ENCODE results near the gene ARMCX4.
"Not testable (repeated sequence)": the region's sequence is repeated elsewhere in the genome, so short reads cannot be mapped to it uniquely, and the experiment has no call there.

ARMCX4 gene

DNA sequence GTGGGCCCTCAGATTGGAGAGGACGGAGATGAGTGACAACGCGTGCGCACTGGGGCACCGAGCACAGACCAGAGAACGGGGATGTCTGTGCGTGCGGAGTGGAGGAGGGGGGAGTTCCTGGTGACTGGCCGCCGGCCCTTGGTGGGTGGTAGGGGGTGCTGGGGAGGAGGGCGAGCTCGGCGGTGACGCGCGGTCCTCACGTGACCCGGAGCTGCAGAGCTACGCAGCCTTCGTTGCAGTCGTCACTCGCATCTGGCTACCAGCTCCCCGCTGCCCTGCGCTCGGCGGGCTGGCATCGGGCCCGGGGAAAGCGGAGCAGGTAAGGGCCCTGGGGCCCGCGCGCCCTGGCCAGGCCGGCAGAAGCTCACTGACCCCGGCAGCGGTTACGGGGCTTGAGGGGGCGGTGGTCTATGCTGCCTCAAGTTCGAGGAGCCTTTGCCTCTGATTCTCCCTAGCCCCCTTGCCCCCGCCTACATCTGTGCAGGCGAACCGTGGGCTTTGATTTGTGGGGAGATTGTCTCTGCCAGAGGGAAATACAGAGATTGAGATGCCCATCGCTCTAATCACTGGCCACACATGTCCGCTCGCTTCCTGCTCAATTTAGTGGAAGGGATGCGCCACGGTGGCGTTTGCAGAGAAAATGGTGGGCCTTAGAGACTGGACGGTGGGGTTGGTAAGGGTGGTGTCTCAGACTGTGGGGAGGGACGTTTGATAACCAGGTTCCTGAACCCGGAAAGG, at the start of gene ARMCX4:
Gene ARMCX4, plus strand, starts transcription at position 245 of the 738 bp plus-strand sequence. CDS start 3,134 bp downstream, outside the sequence.
- peak; percentile 28 for DNase-seq (ENCODE audit: low read depth)

DNA sequence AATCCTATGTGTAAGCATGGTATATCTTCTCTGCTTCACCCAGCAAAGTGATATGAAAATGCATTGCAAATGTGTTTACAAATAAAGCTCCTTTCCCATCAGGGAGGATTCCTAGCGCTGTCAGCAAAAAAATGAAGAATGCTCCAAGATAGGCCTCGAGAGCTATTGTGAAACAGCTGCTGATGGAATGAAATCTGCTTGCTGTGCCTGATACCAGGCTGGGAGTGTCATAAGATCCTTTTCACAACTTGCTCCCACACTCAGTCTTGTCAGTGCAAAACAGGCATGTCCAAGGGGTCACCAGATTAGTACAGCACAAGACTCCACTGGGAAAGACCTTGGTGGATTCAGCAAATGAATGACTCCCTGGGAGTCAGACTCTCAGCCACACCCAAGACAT, 43.2 kb upstream of the ARMCX4 start:
- no peak for DNase-seq (ENCODE audit: low read depth)

DNA sequence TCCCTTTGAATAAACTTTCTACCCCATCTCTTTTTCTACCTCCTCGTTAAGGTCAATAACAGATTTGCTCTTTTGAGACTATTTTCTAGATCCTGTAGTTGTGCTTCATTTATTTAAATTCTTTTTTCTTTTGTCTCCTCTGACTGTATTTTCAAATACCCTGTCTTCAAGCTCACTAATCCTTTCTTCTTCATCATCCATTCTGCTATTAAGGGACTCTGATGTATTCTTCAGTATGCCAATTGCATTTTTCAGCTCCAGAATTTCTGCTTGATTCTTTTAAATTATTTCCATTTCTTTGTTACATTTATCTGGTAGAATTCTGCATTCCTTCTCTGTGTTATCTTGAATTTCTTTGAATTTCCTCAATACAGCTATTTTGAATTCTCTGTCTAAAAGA, 36.0 kb upstream of the ARMCX4 start:
- DNase-seq (ENCODE audit: low read depth), result no peak

DNA sequence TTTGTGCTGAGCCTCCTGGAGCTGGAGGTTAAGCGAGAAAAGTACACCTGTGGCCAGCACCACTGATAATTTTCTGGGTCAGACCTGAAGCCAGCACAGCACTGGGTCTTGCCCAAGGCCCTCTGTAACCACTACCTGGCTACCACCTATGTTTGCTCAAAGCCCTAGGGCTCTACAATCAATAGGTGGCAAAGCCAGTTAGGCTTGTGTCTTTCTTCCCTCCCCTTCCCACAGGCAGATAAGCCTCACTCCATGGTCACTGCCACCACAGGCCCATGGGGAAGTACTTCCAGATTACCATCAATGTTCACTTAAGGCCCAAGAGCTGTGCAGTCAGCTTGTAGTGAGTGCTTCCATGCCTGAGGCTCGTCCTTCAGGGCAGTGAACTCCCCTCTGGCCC, 35.2 kb upstream of the ARMCX4 start:
- no peak for DNase-seq (ENCODE audit: low read depth)

DNA sequence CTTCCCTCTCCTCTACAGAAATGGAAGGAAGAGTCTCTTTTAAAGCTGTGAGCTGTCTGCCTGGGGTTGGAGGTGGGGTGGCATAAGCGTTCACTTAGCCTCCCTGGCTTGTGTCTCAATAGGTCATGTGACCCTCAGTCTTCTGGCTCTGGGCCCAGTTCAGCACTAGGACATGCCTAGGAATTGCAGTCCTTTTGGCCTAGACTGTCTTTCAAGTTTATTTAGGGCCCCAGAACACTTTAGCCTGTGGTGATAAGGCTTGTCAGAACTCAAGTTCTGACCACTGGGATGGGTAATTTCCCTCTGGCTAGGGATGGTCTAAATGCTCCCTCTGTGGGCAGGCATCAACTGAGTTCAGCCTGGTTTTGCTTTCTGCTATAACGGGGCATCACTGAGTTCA, 34.3 kb upstream of the ARMCX4 start:
- no peak for DNase-seq (ENCODE audit: low read depth)

DNA sequence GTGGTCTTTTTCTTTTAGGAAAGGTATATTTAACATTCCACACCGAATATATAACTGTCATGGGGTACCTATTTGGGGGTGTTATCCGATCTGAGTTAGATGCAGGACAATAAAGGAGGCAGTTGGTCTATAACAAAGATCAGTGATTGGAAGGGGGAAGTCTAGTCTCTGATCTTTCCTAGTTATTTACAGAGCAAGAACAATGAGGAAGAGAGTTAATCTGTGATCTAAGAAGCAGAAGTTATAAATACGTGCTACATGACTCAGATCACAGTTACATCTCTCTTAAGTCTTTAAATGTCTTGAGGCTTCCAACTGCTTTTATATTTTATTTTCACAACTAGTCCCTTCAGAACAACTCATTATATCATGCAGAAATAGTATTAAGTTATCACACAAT, 33.2 kb upstream of the ARMCX4 start:
- no peak for DNase-seq (ENCODE audit: low read depth)

DNA sequence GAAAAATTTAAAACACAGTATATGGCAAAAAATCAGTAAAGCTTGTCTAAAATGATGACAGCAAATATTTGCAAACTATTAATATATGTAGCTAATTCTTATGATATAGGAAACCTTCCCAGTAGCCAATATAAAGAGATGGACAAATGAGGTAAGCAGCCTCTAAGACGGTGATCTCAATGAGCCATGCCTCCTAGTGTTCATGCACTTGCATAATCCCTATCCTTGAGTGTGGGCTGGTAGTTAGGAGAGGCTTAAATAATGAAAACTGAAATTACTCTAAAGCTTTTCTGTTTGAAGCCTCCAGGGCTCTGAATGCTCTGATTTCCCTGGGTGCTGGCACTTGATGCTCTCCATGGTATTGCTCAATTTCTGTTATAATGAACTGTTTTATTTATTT, 24.6 kb upstream of the ARMCX4 start:
- DNase-seq (ENCODE audit: low read depth), result no peak

DNA sequence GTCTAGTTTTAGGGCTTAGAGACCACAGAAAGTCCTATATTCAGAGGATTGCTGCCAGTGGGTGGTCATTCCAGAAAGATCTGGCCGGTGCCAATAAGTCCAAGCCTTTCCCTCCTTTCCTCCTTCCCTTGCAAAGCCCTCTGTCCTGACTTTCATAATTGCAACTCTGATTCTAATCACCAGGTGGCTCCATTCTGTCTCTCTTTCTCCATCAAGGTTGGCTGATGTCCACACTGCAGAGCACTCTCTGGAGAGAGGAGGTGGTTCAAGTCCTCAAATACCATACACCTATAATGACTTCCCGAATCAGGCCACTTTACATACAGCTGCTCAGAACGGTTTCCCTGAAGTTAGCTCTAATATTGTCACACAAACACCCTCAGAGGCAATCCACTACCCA, 22.4 kb upstream of the ARMCX4 start:
- DNase-seq (ENCODE audit: low read depth), result no peak

DNA sequence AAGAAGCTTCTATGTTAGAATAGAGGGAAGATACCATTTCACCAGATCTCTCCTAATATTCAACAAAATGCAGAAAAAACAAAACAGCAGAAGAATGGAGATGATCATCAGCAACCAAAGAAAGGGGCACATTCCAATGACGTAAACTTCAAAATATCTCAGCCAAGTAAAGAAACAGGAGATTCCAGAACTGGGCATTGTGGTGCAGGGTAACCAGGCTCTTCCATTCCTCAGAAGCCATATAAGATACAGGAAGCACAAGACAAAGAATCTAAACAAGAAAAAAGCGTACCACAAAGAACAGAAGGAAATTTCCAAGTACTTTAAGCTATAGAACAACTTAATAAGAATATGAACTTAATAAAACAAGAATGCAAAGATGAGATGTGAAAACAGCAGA, 6.9 kb upstream of the ARMCX4 start:
- no peak for DNase-seq (ENCODE audit: low read depth)

DNA sequence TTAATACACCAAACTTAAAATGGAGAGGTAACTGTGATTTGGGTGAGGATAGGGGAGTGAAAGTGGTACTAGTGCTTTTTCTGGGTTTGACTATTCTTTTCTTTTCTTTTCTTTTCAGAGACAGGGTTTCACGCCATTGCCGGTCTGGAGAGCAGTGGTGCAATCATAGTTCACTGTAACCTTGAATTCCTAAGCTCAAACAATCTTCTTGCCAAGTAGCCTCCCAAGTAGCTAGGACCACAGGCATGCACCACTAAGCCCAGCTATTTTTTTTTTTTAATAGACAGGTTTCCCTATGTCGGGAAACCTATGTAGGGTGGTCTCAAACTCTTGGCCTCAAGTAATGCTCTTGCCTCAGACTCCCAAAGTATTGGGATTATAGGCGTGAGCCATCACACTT, 3.0 kb upstream of the ARMCX4 start:
- DNase-seq (ENCODE audit: low read depth), result no peak

DNA sequence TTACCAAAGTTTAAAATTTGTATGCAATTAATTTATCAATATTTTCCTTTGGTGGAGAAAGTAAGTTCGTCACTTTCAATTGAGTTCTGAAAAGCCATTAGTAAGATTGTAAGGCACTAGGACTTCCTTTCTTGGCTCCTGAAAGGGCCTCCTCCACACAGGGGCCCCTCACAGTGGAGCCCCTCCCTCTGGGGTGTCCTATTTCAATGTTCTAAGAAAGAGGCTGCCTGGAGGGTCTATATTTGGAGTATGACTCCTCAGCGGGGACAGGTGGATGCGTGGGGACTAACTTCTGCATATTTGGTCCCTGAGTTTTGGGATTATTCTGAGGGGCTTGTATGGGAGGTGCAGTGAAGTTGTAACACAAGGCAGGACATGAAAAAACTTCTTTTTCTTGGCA, 1.6 kb upstream of the ARMCX4 start:
- no peak for DNase-seq (ENCODE audit: low read depth)

DNA sequence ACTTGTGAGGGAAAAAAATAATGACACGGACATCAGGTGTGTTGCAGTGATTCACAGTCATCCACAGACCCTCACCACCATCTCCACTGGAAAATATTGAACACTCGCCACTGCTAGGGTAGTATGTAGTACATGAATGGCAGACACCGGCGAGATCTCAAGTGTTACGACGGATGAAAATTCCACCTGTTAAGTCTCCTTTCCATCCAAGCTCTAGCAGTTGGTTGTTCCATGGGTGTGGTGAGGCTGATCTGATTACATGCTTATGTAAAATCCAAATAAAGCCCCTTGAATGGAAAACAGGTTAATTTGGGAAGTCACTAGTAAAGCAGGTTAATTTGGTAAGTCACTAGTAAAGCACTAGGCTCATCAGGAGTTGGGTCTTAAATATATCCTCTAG, 1.1 kb upstream of the ARMCX4 start:
- DNase-seq (ENCODE audit: low read depth), result no peak

DNA sequence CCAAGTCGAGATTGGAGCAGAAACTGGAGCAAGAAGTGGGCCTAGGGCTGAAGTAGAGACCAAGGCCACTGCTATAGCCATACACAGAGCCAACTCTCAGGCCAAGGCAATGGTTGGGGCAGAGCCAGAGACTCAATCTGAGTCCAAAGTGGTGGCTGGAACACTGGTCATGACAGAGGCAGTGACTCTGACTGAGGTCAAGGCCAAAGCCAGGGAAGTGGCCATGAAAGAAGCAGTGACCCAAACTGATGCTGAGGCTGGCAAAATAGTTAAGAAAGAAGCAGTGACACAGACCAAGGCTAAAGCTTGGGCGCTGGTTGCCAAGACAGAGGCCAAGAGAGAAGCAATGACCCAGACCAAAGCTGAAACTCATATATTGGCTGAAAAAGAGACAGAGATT, 3.5 kb downstream of the ARMCX4 start:
- DNase-seq (ENCODE audit: low read depth), result no peak

DNA sequence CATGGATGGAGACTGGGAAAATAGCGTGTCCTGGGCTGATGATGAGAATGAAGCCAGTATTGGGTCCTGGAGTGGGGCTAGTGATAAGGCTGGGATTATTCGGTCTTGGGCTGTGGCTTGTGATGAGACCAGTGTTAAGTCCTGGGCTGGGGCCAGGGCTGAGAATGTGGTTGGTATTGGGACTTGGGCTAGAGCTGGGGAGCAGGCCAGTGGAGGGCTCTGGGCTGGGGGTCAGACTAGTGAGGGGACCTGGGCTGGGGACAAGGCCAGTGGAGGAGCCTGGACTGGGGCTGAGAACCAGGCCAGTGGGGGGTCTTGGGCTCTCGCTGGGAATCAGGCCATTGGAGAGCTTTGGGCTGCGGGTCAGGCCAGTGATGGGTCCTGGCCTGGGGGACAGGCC, 6.7 kb downstream of the ARMCX4 start:
- DNase-seq (ENCODE audit: low read depth), result no peak

DNA sequence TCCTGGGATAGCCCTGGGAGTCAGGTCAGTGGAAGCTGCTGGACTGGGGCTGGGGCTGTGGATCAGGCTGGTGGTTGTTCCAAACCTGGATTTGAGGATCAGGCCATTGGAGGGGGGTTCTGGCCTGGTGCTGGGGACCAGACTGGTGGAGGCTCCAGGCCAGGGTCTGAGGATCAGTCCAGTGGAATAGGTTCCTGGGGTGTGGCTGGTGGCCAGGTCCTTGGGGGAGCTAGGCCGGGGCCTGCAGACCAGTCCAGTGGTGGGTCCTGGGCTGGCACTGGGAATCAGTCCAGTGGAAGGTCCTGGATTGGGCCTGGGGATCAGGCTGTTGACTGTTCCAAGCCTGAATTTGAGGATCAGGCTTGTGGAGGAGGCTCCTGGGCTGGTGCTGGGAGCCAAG, 8.0 kb downstream of the ARMCX4 start:
- DNase-seq (ENCODE audit: low read depth), result no peak

DNA sequence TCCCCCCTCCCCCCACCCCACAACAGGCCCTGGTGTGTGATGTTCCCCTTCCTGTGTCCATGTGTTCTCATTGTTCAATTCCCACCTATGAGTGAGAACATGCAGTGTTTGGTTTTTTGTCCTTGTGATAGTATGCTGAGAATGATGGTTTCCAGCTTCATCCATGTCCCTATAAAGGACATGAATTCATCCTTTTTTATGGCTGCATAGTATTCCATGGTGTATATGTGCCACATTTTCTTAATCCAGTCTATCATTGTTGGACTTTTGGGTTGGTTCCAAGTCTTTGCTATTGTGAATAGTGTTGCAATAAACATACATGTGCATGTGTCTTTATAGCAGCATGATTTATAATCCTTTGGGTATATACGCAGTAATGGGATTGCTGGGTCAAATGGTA, 17.7 kb downstream of the ARMCX4 start:
- not testable (repeated sequence) for DNase-seq (ENCODE audit: low read depth)

DNA sequence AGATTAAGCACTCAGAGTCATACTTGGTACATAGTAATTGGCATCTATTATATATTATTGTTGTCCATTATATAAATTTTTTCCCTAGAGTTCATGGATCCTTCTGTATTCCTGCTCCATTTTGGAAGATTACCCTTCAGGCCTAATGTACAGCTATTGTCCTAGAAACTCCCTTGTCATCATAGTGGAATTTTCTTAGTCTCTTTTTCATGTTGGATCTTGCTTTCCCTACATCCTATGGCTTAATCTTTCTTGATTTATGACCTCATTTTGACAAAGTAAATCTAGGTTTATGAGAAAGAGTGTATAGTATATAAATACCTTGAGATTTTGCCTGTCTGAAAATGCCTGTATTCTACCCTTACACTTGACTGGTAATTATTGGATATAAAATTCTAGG, 22.1 kb downstream of the ARMCX4 start:
- no peak for DNase-seq (ENCODE audit: low read depth)

DNA sequence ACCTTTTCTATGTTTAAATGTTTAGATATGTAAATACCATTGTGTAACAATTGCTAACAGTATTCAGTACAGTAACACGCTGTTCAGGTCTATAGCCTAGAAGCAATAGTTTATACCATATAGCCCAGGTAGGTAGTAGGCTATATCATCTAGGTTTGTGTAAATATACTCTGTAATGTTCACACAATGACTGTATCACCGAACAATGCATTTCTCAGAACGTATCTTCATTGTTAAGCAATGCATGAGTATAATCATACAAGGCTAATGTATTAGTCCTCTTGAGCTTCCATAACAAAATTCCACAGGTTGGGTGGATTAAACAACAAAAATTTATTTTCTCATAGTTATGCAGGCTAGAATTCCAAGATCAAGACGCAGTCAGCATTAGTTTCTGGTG, 22.7 kb downstream of the ARMCX4 start:
- DNase-seq (ENCODE audit: low read depth), result no peak

DNA sequence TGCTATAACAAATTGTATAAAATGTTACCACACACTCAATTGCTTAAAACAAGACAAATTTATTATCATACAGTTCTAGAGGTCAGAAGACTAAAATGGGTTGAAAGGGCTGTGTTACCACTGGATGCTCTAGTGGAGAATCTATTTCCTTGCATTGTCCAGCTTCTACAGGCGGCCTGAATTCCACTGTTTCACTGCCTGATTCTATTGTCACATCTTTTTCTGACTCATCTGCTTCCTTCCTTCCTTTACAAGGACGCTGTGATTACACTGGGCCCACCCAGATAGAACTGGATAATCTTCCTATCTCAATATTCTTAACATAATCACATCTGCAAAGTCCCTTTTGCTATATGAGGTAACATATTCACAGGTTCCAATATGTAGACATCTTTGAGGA, 45.7 kb downstream of the ARMCX4 start:
- no peak for DNase-seq (ENCODE audit: low read depth)
